Trophoblast cell (in vitro differentiated cells and primary cell): Measurements from ENCODE around the gene ACTC1.

Source experiments
- DNase-seq, 2 donors: peaks; one replicate each; pipeline ENCODE4 v3.0.0-alpha.2; 2016
- H2AFZ ChIP-seq: 2 replicates; pipeline ENCODE4 v1.6.1; 2013; ENCODE audit warnings: low read length, moderate library complexity, mild to moderate bottlenecking; ENCODE audit not compliant: insufficient read depth, poor library complexity
- H2AK5ac ChIP-seq: 2 replicates; pipeline ENCODE4 v1.6.1; 2013; ENCODE audit warnings: mild to moderate bottlenecking, low read length
- H2BK120ac ChIP-seq: 2 replicates; pipeline ENCODE4 v1.6.1; 2013; ENCODE audit warnings: low read length, mild to moderate bottlenecking, moderate library complexity; ENCODE audit not compliant: insufficient read depth, poor library complexity
- H2BK12ac ChIP-seq: 2 replicates; pipeline ENCODE4 v1.6.1; 2013; ENCODE audit warnings: mild to moderate bottlenecking, low read length, moderate library complexity
- H2BK5ac ChIP-seq: 2 replicates; pipeline ENCODE4 v1.6.1; 2013; ENCODE audit warnings: low read length, low read depth, moderate library complexity, mild to moderate bottlenecking; ENCODE audit not compliant: poor library complexity
- H3K14ac ChIP-seq: 2 replicates; pipeline ENCODE4 v1.6.1; 2013; ENCODE audit warnings: mild to moderate bottlenecking, low read length
- H3K18ac ChIP-seq: 2 replicates; pipeline ENCODE4 v1.6.1; 2013; ENCODE audit warnings: mild to moderate bottlenecking, low read length
- H3K23ac ChIP-seq: 2 replicates; pipeline ENCODE4 v1.6.1; 2013; ENCODE audit warnings: low read length
- H3K27ac ChIP-seq: 2 replicates; pipeline ENCODE4 v1.5.1; 2013; ENCODE audit warnings: low read depth, mild to moderate bottlenecking, inconsistent platforms, low read length, moderate library complexity
- H3K27me3 ChIP-seq: 2 replicates; pipeline ENCODE4 v1.6.1; 2013; ENCODE audit warnings: inconsistent platforms, mild to moderate bottlenecking, low read length, moderate library complexity; ENCODE audit not compliant: insufficient read depth
- H3K36me3 ChIP-seq, 2 experiments: 1 replicate in 1 of 2; 2 replicates in 1 of 2; pipeline ENCODE4 v1.6.1; 2013; ENCODE audit warnings: low read length in 2 of 2, mild to moderate bottlenecking in 2 of 2, moderate library complexity in 1 of 2; ENCODE audit not compliant: insufficient read depth in 2 of 2, control insufficient read depth in 1 of 2
- H3K4ac ChIP-seq: 2 replicates; pipeline ENCODE4 v1.6.1; 2013; ENCODE audit warnings: low read depth, mild to moderate bottlenecking, low read length, moderate library complexity
- H3K4me1 ChIP-seq, 2 experiments: 1 replicate in 1 of 2; 2 replicates in 1 of 2; pipeline ENCODE4 v1.6.1; 2013; ENCODE audit warnings: low read length in 2 of 2, mild to moderate bottlenecking in 2 of 2, moderate library complexity in 1 of 2; ENCODE audit not compliant: insufficient read depth in 2 of 2, control insufficient read depth in 1 of 2
- H3K4me2 ChIP-seq: 2 replicates; pipeline ENCODE4 v1.6.1; 2013; ENCODE audit warnings: inconsistent platforms, mild to moderate bottlenecking, low read length, moderate library complexity
- H3K4me3 ChIP-seq: 2 replicates; pipeline ENCODE4 v1.5.1; 2013; ENCODE audit warnings: mild to moderate bottlenecking, low read depth, low read length, inconsistent platforms
- H3K79me1 ChIP-seq: one replicate; pipeline ENCODE4 v1.6.1; 2013; ENCODE audit warnings: low read length
- H3K79me2 ChIP-seq: 2 replicates; pipeline ENCODE4 v1.6.1; 2013; ENCODE audit warnings: low read length, mild to moderate bottlenecking; ENCODE audit not compliant: control insufficient read depth, insufficient read depth, poor library complexity
- H3K9ac ChIP-seq: 2 replicates; pipeline ENCODE4 v1.6.1; 2013; ENCODE audit warnings: mild to moderate bottlenecking, low read length
- H3K9me3 ChIP-seq: 2 replicates; pipeline ENCODE4 v1.6.1; 2013; ENCODE audit warnings: low read depth, mild to moderate bottlenecking, control low read depth, inconsistent platforms, low read length; ENCODE audit not compliant: insufficient read depth
- H4K12ac ChIP-seq: 2 replicates; pipeline ENCODE4 v1.6.1; 2013; ENCODE audit warnings: low read depth, mild to moderate bottlenecking, low read length, moderate library complexity
- H4K8ac ChIP-seq: 2 replicates; pipeline ENCODE4 v1.6.1; 2013; ENCODE audit warnings: low read depth, mild to moderate bottlenecking, low read length, moderate library complexity
- H4K91ac ChIP-seq: one replicate; pipeline ENCODE4 v1.6.1; 2013; ENCODE audit warnings: low read depth, mild to moderate bottlenecking, low read length, moderate library complexity
- WGBS: extraction: QIAGEN DNeasy Blood & Tissue Kit; methylation state at CpG from one replicate; pipeline ENCODE4 v1.1.7; 2013; ENCODE audit warnings: missing lambda C conversion rate; ENCODE audit not compliant: insufficient read length, insufficient coverage; ENCODE audit errors: extremely low coverage; 5-methylcytosine and 5-hydroxymethylcytosine counted together

ACTC1 gene

GRCh38 chr15:34799149-34800101 lies 4.1 kb upstream of the ACTC1 start:
- Histone ChIP-seq H3K14ac (peak overlapping the region; percentile 97), H2AK5ac (peak overlapping the region; percentile 85), H3K9ac (no peak overlapping the region), H3K27me3 (no peaks in the 10 kb centered on the region), H2BK120ac (peak overlapping the region; percentile 100), H4K91ac (peak overlapping the region; percentile 99), H3K36me3 (peaks cover 5 to 6% of the 10 kb centered on the region in 2 experiments), H3K18ac (peak overlapping the region; percentile 98), H3K79me2 (peaks cover 20% of the 10 kb centered on the region), H4K12ac (peak overlapping the region; percentile 51), H2BK5ac (peak overlapping the region; percentile 99), H2AFZ (peak overlapping the region; percentile 19), H2BK12ac (peak overlapping the region; percentile 99), H3K79me1 (peaks cover 60% of the 10 kb centered on the region), H3K27ac (peak overlapping the region; percentile 97), H3K9me3 (no peaks in the 10 kb centered on the region), H3K23ac (no peak overlapping the region), H3K4me1 (peaks cover 33 to 46% of the 10 kb centered on the region in 2 experiments), H4K8ac (peak overlapping the region; percentile 92), H3K4ac (peak overlapping the region; percentile 95), H3K4me3 (no peak overlapping the region), H3K4me2 (peak overlapping the region; percentile 30)
- DNase-seq, result no peak
- no CpG with 5 or more reads among the region's 16 CpGs for WGBS

GRCh38 chr15:34796847-34797435 lies 1.6 kb upstream of the ACTC1 start:
- H3K27ac ChIP-seq, result peak overlapping the region; percentile 36
- no CpG with 5 or more reads among the region's 5 CpGs for WGBS
- no peaks in the 10 kb centered on the region for H3K9me3 ChIP-seq

GRCh38 chr15:34794590-34795206 lies 651 bp downstream of the ACTC1 start:
- Histone ChIP-seq H3K27me3 (no peaks in the 10 kb centered on the region), H3K9ac (peak overlapping the region; percentile 99), H4K91ac (peak overlapping the region; percentile 100), H3K36me3 (peaks cover 24 to 40% of the 10 kb centered on the region in 2 experiments), H2BK12ac (peak overlapping the region; percentile 47), H2AK5ac (peak overlapping the region; percentile 62), H3K27ac (peak overlapping the region; percentile 98), H3K9me3 (no peaks in the 10 kb centered on the region), H3K79me2 (peaks cover 29% of the 10 kb centered on the region), H3K4ac (peak overlapping the region; percentile 96), H4K8ac (peak overlapping the region; percentile 79), H4K12ac (peak overlapping the region; percentile 86), H3K4me3 (peak overlapping the region; percentile 92), H3K79me1 (peaks cover 49% of the 10 kb centered on the region), H3K14ac (peak overlapping the region; percentile 87), H3K4me2 (peak overlapping the region; percentile 76), H3K18ac (peak overlapping the region; percentile 96), H2AFZ (peak overlapping the region; percentile 65), H2BK5ac (peak overlapping the region; percentile 98), H3K4me1 (peaks cover 23 to 28% of the 10 kb centered on the region in 2 experiments), H2BK120ac (peak overlapping the region; percentile 92), H3K23ac (no peak overlapping the region)
- WGBS, result no CpG with 5 or more reads among the region's 33 CpGs
- DNase-seq, result no peak

More at GRCh38 chr15:34796847-34797435, 1.6 kb upstream of the ACTC1 start:
- no peak overlapping the region for H4K12ac ChIP-seq
- H2AK5ac ChIP-seq, result no peak overlapping the region
- no peak overlapping the region for H3K9ac ChIP-seq
- H2AFZ ChIP-seq, result no peak overlapping the region
- no peak overlapping the region for H3K4me3 ChIP-seq
- H4K8ac ChIP-seq, result no peak overlapping the region
- H3K79me2 ChIP-seq, result peaks cover 33% of the 10 kb centered on the region
- peaks cover 67% of the 10 kb centered on the region for H3K79me1 ChIP-seq
- peak overlapping the region; percentile 67 for H4K91ac ChIP-seq
- peak overlapping the region; percentile 9 for H2BK120ac ChIP-seq
- H3K18ac ChIP-seq, result no peak overlapping the region
- H3K14ac ChIP-seq, result peak overlapping the region; percentile 16
- peaks cover 18 to 26% of the 10 kb centered on the region in 2 experiments for H3K36me3 ChIP-seq
- peaks cover 34 to 42% of the 10 kb centered on the region in 2 experiments for H3K4me1 ChIP-seq
- peak overlapping the region; percentile 30 for H2BK12ac ChIP-seq
- H2BK5ac ChIP-seq, result peak overlapping the region; percentile 18
- DNase-seq, result no peak
- no peak overlapping the region for H3K23ac ChIP-seq
- no peak overlapping the region for H3K4me2 ChIP-seq
- no peaks in the 10 kb centered on the region for H3K27me3 ChIP-seq
- H3K4ac ChIP-seq, result no peak overlapping the region

- peak overlapping the region; percentile 76 for H3K4me2 ChIP-seq
- peak overlapping the region; percentile 51 for H4K8ac ChIP-seq
- peak overlapping the region; percentile 3 for H3K18ac ChIP-seq
- H4K91ac ChIP-seq, result no peak overlapping the region
- H3K4me1 ChIP-seq, result peaks cover 17 to 23% of the 10 kb centered on the region in 2 experiments
- no peak overlapping the region for H4K12ac ChIP-seq
- peak overlapping the region; percentile 13 for H3K14ac ChIP-seq
- H3K36me3 ChIP-seq, result peaks cover 24 to 40% of the 10 kb centered on the region in 2 experiments
- H3K9me3 ChIP-seq, result no peaks in the 10 kb centered on the region
- no peak overlapping the region for H2BK120ac ChIP-seq
- no peaks in the 10 kb centered on the region for H3K27me3 ChIP-seq
- H2AK5ac ChIP-seq, result no peak overlapping the region
- H3K4me3 ChIP-seq, result peak overlapping the region; percentile 92
- WGBS, result no CpG with 5 or more reads among the region's 2 CpGs
- H2BK12ac ChIP-seq, result no peak overlapping the region
- H2AFZ ChIP-seq, result no peak overlapping the region
- no peak for DNase-seq
- H3K9ac ChIP-seq, result peak overlapping the region; percentile 99
- peaks cover 42% of the 10 kb centered on the region for H3K79me1 ChIP-seq
- H3K79me2 ChIP-seq, result peaks cover 27% of the 10 kb centered on the region
- peak overlapping the region; percentile 34 for H3K23ac ChIP-seq
- H3K4ac ChIP-seq, result peak overlapping the region; percentile 53
- peak overlapping the region; percentile 7 for H2BK5ac ChIP-seq
- H3K27ac ChIP-seq, result peak overlapping the region; percentile 98
Observed at GRCh38 chr15:34793901-34794300, 1.4 kb downstream of the ACTC1 start.
